ENCODE results near the gene NSUN7.

GRCh38 chr4:40720351-40720750 is 29.4 kb upstream of the NSUN7 start:
- TF ChIP-seq CTCF (IDR thresholded peaks at IDR 0.05; ENCODE audit: borderline replicate concordance, extremely low read depth, low read length, poor library complexity, severe bottlenecking) (no peak), EZH2 (IDR thresholded peaks at IDR 0.05; ENCODE audit: borderline replicate concordance, low read depth, low read length, severe bottlenecking) (no peak)
